HCT116 (cell line): Measurements from ENCODE around the gene RPL38. TPM values are rescaled to one million over a fixed set of nuclear protein-coding genes. Genes with fewer than 3 reads are reported as not detected.

Experiments
- ATAC-seq: fragments of 200-7000 bp; cut with Tn5 transposase; 2 replicates; pipeline ENCODE4 v1.9.1; 2020; ENCODE audit warnings: mild to moderate bottlenecking, moderate library complexity
- BruUV-seq: library from RNA; stranded (reverse); fragments of 400-500 nt; replicated peaks from 2 replicates; lab custom pipeline; 2021; lab: Mats Ljungman, UMichigan
- CTCF ChIA-PET: fragments of 300-600 bp; sonication (Branson Sonifier 250); formaldehyde crosslinking; loops from one replicate; lab custom pipeline; 2021; ENCODE audit warnings: antibody characterized with exemption; lab: Charles Lee
- POLR2A ChIA-PET: fragments of 300-600, 350-600 bp; sonication (Branson Sonifier 250); formaldehyde crosslinking; loops from one replicate; lab custom pipeline; 2021; ENCODE audit warnings: antibody characterized with exemption; lab: Charles Lee
- RAD21 ChIA-PET, 2 experiments: fragments of 300-600 bp; sonication (Branson Sonifier 250); formaldehyde crosslinking; loops; one replicate each; lab custom pipeline; 2023; ENCODE audit warnings: low total read pairs in 2 of 2; ENCODE audit not compliant: uncharacterized antibody in 2 of 2, unreplicated experiment in 2 of 2, low non-redundant PET in 1 of 2; lab: Charles Lee
- DNase-seq: peaks from one replicate; pipeline ENCODE4 v3.0.0-alpha.2; 2010; ENCODE audit warnings: low read depth, low spot score
- H2AFZ ChIP-seq: fragments of 200-600 bp; shearing (Covaris generic), sonication (generic); 2 replicates; pipeline ENCODE4 v1.6.1; 2017; ENCODE audit warnings: low read depth, mixed run types, mixed read lengths, antibody characterized with exemption, low read length; ENCODE audit not compliant: poor library complexity, severe bottlenecking
- H3K27ac ChIP-seq: 2 replicates; pipeline ENCODE4 v1.5.1; 2012; ENCODE audit warnings: low read depth, low read length
- H3K27me3 ChIP-seq: fragments of 200-600 bp; sonication (generic); 2 replicates; pipeline ENCODE4 v1.6.1; 2016; ENCODE audit warnings: mixed run types, low read length, mixed read lengths; ENCODE audit not compliant: insufficient read depth
- H3K36me3 ChIP-seq, 2 experiments: fragments of 200-500 bp in 1 of 2; fragments of 200-600 bp in 1 of 2; sonication (Bioruptor generic) in 1 of 2; sonication (generic) in 1 of 2; 2 replicates each; pipeline versions ENCODE4 v1.5.1 to v1.6.1; 2014 to 2016; ENCODE audit warnings: low read length in 2 of 2, inconsistent platforms in 1 of 2, mixed read lengths in 1 of 2, mixed run types in 1 of 2; ENCODE audit not compliant: insufficient read depth in 2 of 2, control insufficient read depth in 1 of 2
- H3K4me1 ChIP-seq, 2 experiments: fragments of 200-600 bp in 1 of 2; sonication (generic) in 1 of 2; 2 replicates each; pipeline versions ENCODE4 v1.5.1 to v1.6.1; 2012 to 2017; ENCODE audit warnings: low read length in 2 of 2, inconsistent platforms in 1 of 2, mild to moderate bottlenecking in 1 of 2, mixed read lengths in 1 of 2, mixed run types in 1 of 2, moderate library complexity in 1 of 2; ENCODE audit not compliant: insufficient read depth in 2 of 2, control insufficient read depth in 1 of 2
- H3K4me2 ChIP-seq: fragments of 200-600 bp; sonication (generic); 2 replicates; pipeline ENCODE4 v1.6.1; 2017; ENCODE audit warnings: mixed run types, low read length, mixed read lengths
- H3K4me3 ChIP-seq, 2 experiments: fragments of 200-600 bp in 1 of 2; sonication (generic) in 1 of 2; replicated peaks in 1 of 2; 2 replicates each; pipeline ENCODE4 v1.5.1; 2011 to 2016; ENCODE audit warnings: low read length in 2 of 2, control low read depth in 1 of 2, low read depth in 1 of 2, mild to moderate bottlenecking in 1 of 2, mixed read lengths in 1 of 2, mixed run types in 1 of 2
- H3K79me2 ChIP-seq: fragments of 200-600 bp; sonication (generic); 2 replicates; pipeline ENCODE4 v1.6.1; 2017; ENCODE audit warnings: mild to moderate bottlenecking, mixed run types, low read length, moderate library complexity, mixed read lengths; ENCODE audit not compliant: insufficient read depth
- H3K9ac ChIP-seq: fragments of 200-600 bp; sonication (generic); 2 replicates; pipeline ENCODE4 v1.6.1; 2016; ENCODE audit warnings: low read length, mixed read lengths
- H3K9me2 ChIP-seq: fragments of 200-600 bp; sonication (generic), shearing (Covaris generic); 2 replicates; pipeline ENCODE4 v1.6.1; 2017; ENCODE audit warnings: mixed run types, mild to moderate bottlenecking, moderate library complexity; ENCODE audit not compliant: insufficient read depth
- H3K9me3 ChIP-seq, 2 experiments: fragments of 200-500 bp in 1 of 2; fragments of 200-600 bp in 1 of 2; sonication (Bioruptor generic) in 1 of 2; sonication (generic) in 1 of 2; 2 replicates each; pipeline ENCODE4 v1.6.1; 2014 to 2017; ENCODE audit warnings: low read length in 2 of 2, mixed read lengths in 2 of 2, inconsistent platforms in 1 of 2, low read depth in 1 of 2, mild to moderate bottlenecking in 1 of 2, mixed run types in 1 of 2, moderate library complexity in 1 of 2; ENCODE audit not compliant: control insufficient read depth in 1 of 2, insufficient read depth in 1 of 2
- H4K20me1 ChIP-seq: fragments of 200-600 bp; sonication (generic), shearing (Covaris generic); 2 replicates; pipeline ENCODE4 v1.6.1; 2017; ENCODE audit warnings: mixed run types, mild to moderate bottlenecking, moderate library complexity; ENCODE audit not compliant: insufficient read depth
- ATF3 ChIP-seq: IDR thresholded peaks from 2 replicates; pipeline ENCODE4 v1.6.1; 2012
- CEBPB ChIP-seq: IDR thresholded peaks from 2 replicates; pipeline ENCODE4 v1.6.1; 2012; ENCODE audit warnings: low read depth
- EZH2 ChIP-seq: fragments of 200-600 bp; sonication (generic); IDR thresholded peaks from 2 replicates; pipeline ENCODE4 v1.6.1; 2017; ENCODE audit warnings: antibody characterized with exemption, mixed run types
- EZH2phosphoT487 ChIP-seq: fragments of 200-600 bp; IDR thresholded peaks from 2 replicates; pipeline ENCODE4 v1.6.1; 2018; ENCODE audit warnings: antibody characterized with exemption, borderline replicate concordance
- FOSL1 ChIP-seq: IDR thresholded peaks from 2 replicates; pipeline ENCODE4 v1.6.1; 2012; ENCODE audit warnings: low read depth
- JUND ChIP-seq: IDR thresholded peaks from 2 replicates; pipeline ENCODE4 v1.6.1; 2012
- MAX ChIP-seq: IDR thresholded peaks from 2 replicates; pipeline ENCODE4 v1.6.1; 2012
- POLR2A ChIP-seq: IDR thresholded peaks from 2 replicates; pipeline ENCODE4 v1.7.0; 2011; ENCODE audit warnings: borderline replicate concordance; ENCODE audit not compliant: insufficient read depth, insufficient read length; ENCODE audit errors: extremely low read depth
- RAD21 ChIP-seq: IDR thresholded peaks from 2 replicates; pipeline ENCODE4 v1.6.1; 2012; ENCODE audit warnings: low read depth, mild to moderate bottlenecking
- SIN3A ChIP-seq: IDR thresholded peaks from 2 replicates; pipeline ENCODE4 v1.6.1; 2012; ENCODE audit warnings: low read depth
- SP1 ChIP-seq: IDR thresholded peaks from 2 replicates; pipeline ENCODE4 v1.6.1; 2012; ENCODE audit warnings: low read depth
- TCF7L2 ChIP-seq: IDR thresholded peaks from 2 replicates; pipeline ENCODE4 v1.7.0; 2011; ENCODE audit warnings: borderline replicate concordance, inconsistent platforms; ENCODE audit not compliant: insufficient read depth, insufficient read length; ENCODE audit errors: extremely low read depth
- ZBTB33 ChIP-seq: IDR thresholded peaks from 2 replicates; pipeline ENCODE4 v1.6.1; 2011; ENCODE audit warnings: mild to moderate bottlenecking, low read length, moderate library complexity; ENCODE audit not compliant: insufficient replicate concordance; ENCODE audit errors: extremely low read depth
- ZFX ChIP-seq: fragments of 450-650 bp; IDR thresholded peaks from 2 replicates; pipeline ENCODE4 v1.6.1; 2017
- intact Hi-C: fragments of 100-400 bp; cut with micrococcal nuclease; formaldehyde crosslinking; loops from 2 replicates; pipeline ENCODE4 v1.10.0; 2022
- total RNA-seq: library from RNA; stranded (reverse); gene quantifications from one replicate; pipeline ENCODE4 v1.2.1, GENCODE V29; 2021; ENCODE audit not compliant: unreplicated experiment
- TF ChIP-seq, protein P1 (sequence below): IDR thresholded peaks from 2 replicates; pipeline ENCODE4 v1.6.1; 2012; ENCODE audit warnings: low read depth

RPL38 gene
- total RNA-seq, 1 experiment from 2014 or later = 1,628 TPM

- H3K4me2 ChIP-seq = no peak overlapping the region
- H2AFZ ChIP-seq = no peak overlapping the region
- TF ChIP-seq RAD21 (no peak), EZH2phosphoT487 (no peak), JUND (no peak), CEBPB (no peak), EZH2 (no peak), POLR2A (no peak), SIN3A (no peak), ZBTB33 (no peak), ATF3 (no peak), SP1 (no peak), FOSL1 (no peak), MAX (no peak), TCF7L2 (no peak), ZFX (no peak)
- TF ChIP-seq, protein P1, sequence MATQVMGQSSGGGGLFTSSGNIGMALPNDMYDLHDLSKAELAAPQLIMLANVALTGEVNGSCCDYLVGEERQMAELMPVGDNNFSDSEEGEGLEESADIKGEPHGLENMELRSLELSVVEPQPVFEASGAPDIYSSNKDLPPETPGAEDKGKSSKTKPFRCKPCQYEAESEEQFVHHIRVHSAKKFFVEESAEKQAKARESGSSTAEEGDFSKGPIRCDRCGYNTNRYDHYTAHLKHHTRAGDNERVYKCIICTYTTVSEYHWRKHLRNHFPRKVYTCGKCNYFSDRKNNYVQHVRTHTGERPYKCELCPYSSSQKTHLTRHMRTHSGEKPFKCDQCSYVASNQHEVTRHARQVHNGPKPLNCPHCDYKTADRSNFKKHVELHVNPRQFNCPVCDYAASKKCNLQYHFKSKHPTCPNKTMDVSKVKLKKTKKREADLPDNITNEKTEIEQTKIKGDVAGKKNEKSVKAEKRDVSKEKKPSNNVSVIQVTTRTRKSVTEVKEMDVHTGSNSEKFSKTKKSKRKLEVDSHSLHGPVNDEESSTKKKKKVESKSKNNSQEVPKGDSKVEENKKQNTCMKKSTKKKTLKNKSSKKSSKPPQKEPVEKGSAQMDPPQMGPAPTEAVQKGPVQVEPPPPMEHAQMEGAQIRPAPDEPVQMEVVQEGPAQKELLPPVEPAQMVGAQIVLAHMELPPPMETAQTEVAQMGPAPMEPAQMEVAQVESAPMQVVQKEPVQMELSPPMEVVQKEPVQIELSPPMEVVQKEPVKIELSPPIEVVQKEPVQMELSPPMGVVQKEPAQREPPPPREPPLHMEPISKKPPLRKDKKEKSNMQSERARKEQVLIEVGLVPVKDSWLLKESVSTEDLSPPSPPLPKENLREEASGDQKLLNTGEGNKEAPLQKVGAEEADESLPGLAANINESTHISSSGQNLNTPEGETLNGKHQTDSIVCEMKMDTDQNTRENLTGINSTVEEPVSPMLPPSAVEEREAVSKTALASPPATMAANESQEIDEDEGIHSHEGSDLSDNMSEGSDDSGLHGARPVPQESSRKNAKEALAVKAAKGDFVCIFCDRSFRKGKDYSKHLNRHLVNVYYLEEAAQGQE = no peak
- H3K9me2 ChIP-seq = no peaks in the 10 kb centered on the region
- intact Hi-C loops = no loop called here
- H3K9ac ChIP-seq = no peak overlapping the region
- no peaks in the 10 kb centered on the region for H3K27me3 ChIP-seq
- DNase-seq = no peak
- peaks cover 6% of the 10 kb centered on the region; the same call in 1 of the 2 replicates for H4K20me1 ChIP-seq
- no peak overlapping the region for H3K4me3 ChIP-seq
- H3K27ac ChIP-seq = no peak overlapping the region
- CTCF ChIA-PET = interaction anchor here (3.4 kb wide), 1 partner anchor 15 kb away, joined by 25 read pairs; no protein-coding TSS in a partner anchor
- peaks cover 3% of the 10 kb centered on the region; the same call in 1 of the 2 replicates for H3K79me2 ChIP-seq
- BruUV-seq = no TSS peak
- RAD21 ChIA-PET = no interaction called here
- no peak for ATAC-seq
- POLR2A ChIA-PET = no interaction called here
- H3K9me3 ChIP-seq = no peaks in the 10 kb centered on the region
- H3K4me1 ChIP-seq = peaks cover 25 to 47% of the 10 kb centered on the region in 2 experiments
- no peaks in the 10 kb centered on the region for H3K36me3 ChIP-seq
Observed at GRCh38 chr17:74215342-74215727, 11.9 kb downstream of the RPL38 start.
